NCI-H2171 (cell line): ENCODE data around the gene DEFB108B.
"Not testable (repeated sequence)": the region's sequence is repeated elsewhere in the genome, so short reads cannot be mapped to it uniquely, and the experiment has no call there.

ENCODE experiments used
- DNase-seq: peaks from one replicate; lab custom pipeline; 2025; lab: John Stamatoyannopoulos, UW

DEFB108B gene

DNA sequence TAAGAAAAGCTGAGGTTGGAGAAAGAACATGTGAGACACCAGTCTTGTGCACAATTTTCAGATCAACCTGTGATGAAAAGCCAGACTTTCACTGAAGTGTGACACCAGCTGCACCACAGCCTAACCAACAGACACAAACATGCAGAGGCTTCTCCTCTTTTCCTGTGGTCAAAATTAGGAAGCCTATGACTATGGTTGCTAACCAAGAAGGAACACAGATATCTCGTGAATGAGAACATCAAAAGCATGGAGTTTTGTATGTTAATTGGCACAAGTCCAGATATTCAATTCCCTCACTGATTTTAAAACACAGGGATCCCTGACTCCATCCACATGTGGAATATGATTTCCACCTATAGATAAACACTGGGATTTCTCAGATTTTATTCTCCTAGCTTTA, 11.5 kb upstream of the DEFB108B start:
- not testable (repeated sequence) for DNase-seq

DNA sequence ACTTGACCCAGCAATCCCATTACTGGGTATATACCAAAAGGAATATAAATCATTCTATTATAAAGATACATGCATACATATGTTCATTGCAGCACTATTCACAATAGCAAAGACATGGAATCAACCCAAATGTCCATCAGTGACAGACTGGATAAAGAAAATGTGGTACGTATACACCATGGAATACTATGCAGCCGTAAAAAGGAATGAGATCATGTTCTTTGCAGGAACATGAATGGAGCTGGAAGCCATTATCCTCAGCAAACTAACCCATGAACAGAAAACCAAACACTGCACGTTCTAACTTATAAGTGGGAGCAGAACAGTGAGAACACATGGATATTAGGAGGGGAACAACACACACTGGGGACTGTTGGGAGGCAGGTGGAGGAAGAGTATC, 3.8 kb upstream of the DEFB108B start:
- DNase-seq, result not testable (repeated sequence)

DNA sequence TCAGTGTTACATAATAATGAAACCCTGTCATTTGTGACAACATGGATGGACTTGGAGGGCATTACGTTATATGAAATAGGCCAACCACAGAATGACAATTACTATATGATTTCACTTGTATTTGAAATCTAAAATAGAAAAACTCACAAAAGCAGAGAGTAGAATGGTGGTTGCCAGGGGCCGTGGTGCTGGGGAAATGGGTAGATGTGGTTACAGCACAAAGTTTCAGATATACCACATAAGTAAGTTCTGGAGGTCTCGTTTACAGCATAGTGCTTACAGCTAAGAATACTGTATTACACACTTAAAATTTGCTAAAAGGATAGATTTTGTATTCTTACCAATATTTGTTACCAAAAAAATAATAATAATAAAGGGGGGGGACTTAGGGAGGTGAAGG, 3.3 kb upstream of the DEFB108B start:
- not testable (repeated sequence) for DNase-seq

DNA sequence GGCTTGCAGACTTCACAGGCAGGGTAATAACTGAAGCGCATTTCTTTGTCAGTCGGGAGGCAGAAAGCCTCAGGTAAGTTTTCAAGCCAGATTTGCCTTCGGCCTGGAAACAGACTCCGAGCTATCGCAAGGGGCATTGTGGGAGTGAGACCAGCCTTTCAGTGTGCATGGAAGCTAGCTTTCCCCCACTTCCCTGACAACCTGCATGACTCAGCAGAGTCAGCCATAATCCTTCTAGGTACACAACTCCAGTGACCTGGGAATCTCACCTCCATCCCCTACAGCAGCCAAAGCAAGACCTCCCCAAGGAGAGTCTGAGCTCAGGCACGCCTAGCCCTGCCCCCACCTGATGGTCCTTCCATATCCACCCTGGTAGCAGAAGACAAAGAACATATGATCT, 9.7 kb downstream of the DEFB108B start:
- DNase-seq, result not testable (repeated sequence)

DNA sequence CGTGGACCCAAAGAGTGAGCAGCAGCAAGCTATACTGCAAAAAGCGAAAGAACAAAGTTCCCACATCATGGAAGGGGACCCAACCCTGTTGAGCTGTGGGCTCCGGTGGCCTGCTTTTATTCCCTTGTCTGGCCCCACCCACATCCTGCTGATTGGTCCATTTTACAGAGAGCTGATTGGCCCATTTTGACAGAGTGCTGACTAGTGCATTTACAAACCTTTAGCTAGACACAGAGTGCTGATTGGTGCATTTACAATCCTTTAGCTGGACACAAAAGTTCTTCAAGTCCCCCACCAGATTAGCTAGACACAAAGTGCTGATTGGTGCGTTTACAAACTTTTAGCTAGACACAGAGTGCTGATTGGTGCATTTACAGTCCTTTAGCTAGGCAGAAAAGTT, 10.4 kb downstream of the DEFB108B start:
- DNase-seq, result not testable (repeated sequence)

DNA sequence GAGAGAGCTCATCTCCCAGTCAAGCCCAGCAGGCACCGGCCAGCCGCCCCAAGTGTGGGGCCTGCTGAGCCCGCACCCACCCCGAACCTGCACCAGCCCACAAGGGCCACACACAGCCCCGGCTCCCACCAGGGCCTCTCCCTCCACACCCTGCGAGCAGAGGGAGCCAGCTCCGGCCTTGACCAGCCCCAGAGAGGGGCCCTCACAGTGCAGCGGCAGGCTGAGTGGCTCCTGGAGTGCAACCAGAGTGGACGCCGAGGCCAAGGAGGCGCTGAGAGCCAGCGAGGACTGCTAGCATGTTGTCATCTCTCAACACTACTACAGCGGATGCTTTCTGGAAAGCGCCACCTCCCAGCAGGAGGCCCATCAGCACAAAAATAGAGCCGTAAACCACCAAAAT, 10.9 kb downstream of the DEFB108B start:
- no peak for DNase-seq

DNA sequence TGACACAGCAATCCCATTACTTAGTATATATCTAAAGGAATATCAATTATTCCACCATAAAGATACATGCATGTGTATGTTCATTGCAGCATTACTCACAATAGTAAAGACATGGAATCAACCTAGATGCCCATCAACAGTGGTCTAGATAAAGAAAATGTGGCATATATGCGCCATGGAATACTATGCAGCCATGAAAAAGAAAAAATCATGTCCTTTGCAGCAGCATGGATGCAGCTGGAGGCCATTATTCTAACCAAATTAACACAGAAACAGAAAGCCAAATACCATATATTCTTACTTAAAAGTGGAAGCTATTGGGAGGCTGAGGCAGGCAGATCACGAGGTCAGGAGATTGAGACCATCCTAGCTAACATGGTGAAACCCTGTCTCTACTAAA, 20.9 kb downstream of the DEFB108B start:
- DNase-seq, result not testable (repeated sequence)

DNA sequence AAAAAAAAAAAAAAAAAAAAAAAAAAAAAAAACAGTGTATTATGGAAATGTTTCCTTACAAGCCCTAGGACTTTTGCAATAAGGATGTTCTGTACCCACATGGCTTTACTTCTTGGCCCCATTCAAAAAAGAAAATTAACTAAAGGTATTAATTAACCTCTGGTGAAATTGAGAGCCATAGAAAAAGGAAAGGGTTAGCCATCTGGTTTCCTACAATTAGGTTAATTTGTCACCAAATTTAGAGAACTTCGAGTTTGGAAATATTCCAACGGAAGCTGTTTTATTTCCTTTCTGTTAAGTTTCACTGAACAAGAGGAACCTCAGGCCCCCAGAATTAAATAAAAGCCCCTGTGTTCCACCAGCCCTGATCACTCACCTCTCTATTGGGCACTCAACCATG, 22.9 kb downstream of the DEFB108B start:
- not testable (repeated sequence) for DNase-seq

DNA sequence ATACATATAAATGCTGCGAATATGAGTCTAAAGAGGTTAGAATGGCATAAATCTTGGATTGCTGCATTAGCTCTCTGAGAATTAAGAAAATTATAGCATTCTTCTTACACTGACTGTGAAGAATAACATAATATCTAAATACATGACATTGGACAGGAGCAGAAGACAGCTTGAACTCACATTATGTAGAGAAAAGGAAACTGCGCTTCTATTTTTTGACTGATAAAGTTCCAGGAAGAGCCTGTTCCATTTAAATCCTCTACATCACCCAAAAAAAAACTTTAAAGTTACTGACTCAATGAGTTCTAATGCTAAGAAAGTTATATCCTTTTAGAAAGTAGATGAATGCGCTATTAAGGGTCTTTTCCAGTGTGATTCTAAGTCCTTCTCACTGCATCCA, 27.8 kb downstream of the DEFB108B start:
- not testable (repeated sequence) for DNase-seq

DNA sequence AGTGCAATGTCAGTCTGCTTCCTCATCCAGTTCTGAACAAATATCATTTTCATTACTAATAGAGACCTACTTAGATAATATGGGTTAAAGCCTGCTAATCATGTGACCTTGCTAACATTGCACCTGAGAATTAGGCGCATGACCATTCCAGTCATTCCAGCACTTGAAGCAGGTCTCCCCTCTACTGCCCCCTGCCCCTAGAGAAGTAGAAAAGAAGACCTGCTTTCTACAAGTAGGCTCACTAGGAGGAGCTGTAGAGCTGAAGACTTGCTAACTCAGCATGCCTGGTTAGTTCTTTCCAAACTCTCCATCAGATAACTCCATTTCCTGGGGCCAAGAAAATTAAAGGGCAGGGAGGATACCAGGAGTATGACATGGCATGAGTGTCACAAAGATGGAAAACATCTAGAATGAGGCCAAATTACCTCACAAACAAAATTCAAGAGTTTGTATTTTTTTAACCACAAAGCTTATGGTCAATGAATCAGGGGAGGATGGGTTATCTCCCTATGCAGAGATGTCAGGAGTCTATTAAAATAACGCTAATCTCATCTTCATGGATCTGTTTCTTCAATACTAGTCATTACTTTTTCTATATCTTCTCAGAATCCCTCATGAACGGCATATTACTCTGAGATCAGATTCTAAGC, 31.1 kb downstream of the DEFB108B start:
- not testable (repeated sequence) for DNase-seq

DNA sequence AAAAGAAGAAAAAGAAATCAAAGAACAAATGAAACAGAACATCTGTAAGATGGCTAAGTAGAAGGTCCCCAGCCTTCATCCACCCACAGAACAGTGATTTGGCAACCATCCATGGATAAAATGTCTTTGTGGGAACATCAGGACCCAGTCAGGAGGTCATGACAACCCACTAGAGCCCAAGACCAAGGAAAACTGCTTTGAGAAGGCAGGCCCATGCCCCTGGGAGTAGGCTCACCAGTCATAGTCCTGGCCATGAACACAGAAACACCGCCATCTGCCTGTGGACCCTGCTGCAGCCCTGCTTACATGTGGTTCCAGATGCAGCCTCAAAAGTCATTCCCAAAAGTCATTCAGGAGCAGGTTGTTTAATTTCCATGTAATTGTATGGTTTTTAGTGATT, 34.2 kb downstream of the DEFB108B start:
- not testable (repeated sequence) for DNase-seq

DNA sequence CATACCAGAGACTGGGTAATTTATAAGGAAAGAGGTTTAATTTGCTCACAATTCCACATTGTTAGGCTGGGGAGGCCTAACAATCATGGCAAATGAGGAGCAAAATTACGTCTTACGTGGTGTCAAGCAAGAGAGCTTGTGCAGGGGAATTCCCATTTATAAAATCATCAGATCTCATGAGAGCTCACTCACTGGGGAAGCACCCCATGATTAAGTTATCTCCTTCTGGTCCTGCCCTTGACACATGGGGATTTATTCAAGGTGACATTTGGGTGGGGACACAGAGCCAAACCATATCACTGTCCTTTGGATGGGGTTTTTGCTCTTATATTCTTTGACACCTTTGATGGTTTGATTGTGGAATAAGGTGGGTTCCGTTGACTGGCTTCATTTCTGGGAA, 36.9 kb downstream of the DEFB108B start:
- not testable (repeated sequence) for DNase-seq

DNA sequence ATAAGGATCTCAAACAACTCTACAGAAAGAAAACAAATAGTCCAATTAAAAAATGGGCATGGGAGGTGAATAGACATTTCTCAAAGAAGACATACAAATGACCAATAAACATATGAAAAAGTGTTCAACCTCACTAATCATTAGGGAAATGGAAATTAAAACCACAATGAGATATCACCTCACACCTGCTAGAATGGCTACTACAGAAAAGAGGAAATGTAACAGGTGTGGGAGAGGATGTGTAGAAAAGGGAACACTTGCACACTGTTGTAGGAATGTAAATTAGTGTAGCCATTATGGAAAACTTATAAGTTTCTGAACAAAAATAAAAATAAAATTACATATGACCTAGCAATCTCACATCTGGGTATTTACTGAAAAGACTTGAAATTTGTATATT, 37.7 kb downstream of the DEFB108B start:
- not testable (repeated sequence) for DNase-seq

DNA sequence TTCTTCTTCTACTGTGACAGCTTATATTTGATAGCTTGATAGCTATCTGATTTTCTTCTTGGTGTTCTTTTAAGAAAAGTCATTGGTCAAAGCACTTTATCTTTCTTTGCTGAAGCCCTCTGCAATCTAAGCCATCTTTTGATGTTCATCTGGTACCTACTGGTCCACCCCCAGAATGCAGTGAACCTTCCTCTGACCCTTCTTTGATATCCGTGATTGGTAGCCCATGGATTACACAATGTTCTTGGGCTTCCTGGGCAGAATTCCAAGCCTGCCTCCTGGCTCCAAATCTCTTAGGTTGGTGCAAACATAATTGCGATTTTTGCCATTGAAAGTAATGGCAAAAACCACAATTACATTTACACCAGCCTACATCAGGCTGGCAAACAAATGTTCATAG, 43.3 kb downstream of the DEFB108B start:
- not testable (repeated sequence) for DNase-seq

DNA sequence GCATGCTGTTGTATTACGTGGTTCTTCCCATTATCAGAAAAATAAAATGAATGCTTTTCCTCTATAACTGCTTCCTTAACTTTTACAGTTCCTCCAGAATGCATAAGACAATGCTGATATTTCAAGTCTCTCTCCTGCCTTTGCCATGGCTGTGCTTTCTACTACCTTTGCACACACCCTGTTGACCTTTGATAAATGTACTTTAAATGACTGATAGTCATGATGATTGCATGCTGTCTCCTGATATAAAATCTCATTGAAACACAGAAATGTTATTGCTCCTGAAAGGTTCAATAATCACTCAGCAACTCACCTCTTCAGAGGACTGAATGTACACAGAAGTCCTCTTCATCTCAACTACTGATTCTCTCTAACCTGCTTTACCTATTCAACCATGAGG, 45.1 kb downstream of the DEFB108B start, which contains the start of gene DEFB131B:
DEFB131B (plus strand) TSS at position 395 of the 400 bp plus-strand sequence; CDS start at position 395, 0 bp downstream.
- DNase-seq, result not testable (repeated sequence)

DNA sequence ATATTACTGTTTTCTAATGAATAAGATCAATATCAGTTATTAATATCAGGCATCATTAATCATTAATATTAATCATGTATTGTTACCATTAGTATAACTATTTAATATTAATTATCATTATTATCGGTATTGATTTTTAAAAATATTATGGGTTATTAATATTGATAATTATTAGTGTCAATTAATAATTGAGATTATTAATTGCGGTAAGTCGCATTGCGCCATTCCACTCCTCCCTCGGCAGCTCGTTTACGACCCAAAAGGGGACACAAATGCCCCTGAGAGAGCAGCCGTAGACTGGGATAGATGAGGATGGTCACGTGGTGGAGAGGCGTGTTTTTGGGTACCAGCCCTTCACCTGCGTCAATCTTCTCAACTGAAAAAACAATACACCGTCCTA, 52.8 kb downstream of the DEFB108B start:
- DNase-seq, result not testable (repeated sequence)
